GM12878 (cell line): Measurements from ENCODE around the gene GPER1. TPM values are rescaled to one million over a fixed set of nuclear protein-coding genes. Genes with fewer than 3 reads are reported as not detected.

Experiments used
- BACH1 ChIP-seq: fragments of 450-650 bp; IDR thresholded peaks from 2 replicates; pipeline ENCODE4 v1.6.1; 2017; ENCODE audit warnings: mild to moderate bottlenecking, borderline replicate concordance
- CBX3 ChIP-seq: fragments of 200-600 bp; sonication (generic); IDR thresholded peaks from 2 replicates; pipeline ENCODE4 v1.6.1; 2016; ENCODE audit warnings: low read depth, borderline replicate concordance
- CTCF ChIP-seq, 3 experiments: IDR thresholded peaks in 2 of 3; conservative IDR thresholded peaks in 1 of 3; 2 replicates each; pipeline ENCODE4 v1.5.1; 2011; ENCODE audit warnings: low read depth in 3 of 3, low read length in 3 of 3, mild to moderate bottlenecking in 3 of 3, control low read depth in 2 of 3, moderate library complexity in 2 of 3, inconsistent platforms in 1 of 3, mixed read lengths in 1 of 3; ENCODE audit not compliant: control insufficient read depth in 2 of 3, insufficient read depth in 1 of 3; ENCODE audit errors: extremely low read depth in 1 of 3
- ETV6 ChIP-seq, 2 experiments: fragments of 450-650 bp in 1 of 2; IDR thresholded peaks in 1 of 2; conservative IDR thresholded peaks in 1 of 2; 2 replicates each; pipeline ENCODE4 v1.6.1; 2014; ENCODE audit warnings: antibody characterized with exemption in 1 of 2, borderline replicate concordance in 1 of 2, low read depth in 1 of 2, mild to moderate bottlenecking in 1 of 2, moderate library complexity in 1 of 2
- HDGF ChIP-seq: fragments of 450-650 bp; IDR thresholded peaks from 2 replicates; pipeline ENCODE4 v1.6.1; 2016; ENCODE audit warnings: antibody characterized with exemption
- IKZF2 ChIP-seq, 2 experiments: fragments of 450-650 bp; IDR thresholded peaks; 2 replicates each; pipeline ENCODE4 v1.6.1; 2017; ENCODE audit warnings: mild to moderate bottlenecking in 2 of 2, moderate library complexity in 2 of 2
- IRF5 ChIP-seq: fragments of 450-650 bp; IDR thresholded peaks from 2 replicates; pipeline ENCODE4 v1.6.1; 2017; ENCODE audit warnings: borderline replicate concordance
- KLF5 ChIP-seq: fragments of 450-650 bp; IDR thresholded peaks from 2 replicates; pipeline ENCODE4 v1.6.1; 2014; ENCODE audit warnings: mild to moderate bottlenecking; ENCODE audit not compliant: partially characterized antibody
- MEF2B ChIP-seq: fragments of 450-650 bp; IDR thresholded peaks from 2 replicates; pipeline ENCODE4 v1.6.1; 2018; ENCODE audit warnings: mild to moderate bottlenecking, moderate library complexity; ENCODE audit not compliant: partially characterized antibody, poor library complexity, severe bottlenecking
- MYB ChIP-seq: fragments of 150-350 bp; IDR thresholded peaks from 2 replicates; pipeline ENCODE4 v1.6.1; 2014; ENCODE audit warnings: mild to moderate bottlenecking, low read depth, low read length, borderline replicate concordance
- NFXL1 ChIP-seq: fragments of 450-650 bp; IDR thresholded peaks from 2 replicates; pipeline ENCODE4 v1.6.1; 2017; ENCODE audit warnings: antibody characterized with exemption, mild to moderate bottlenecking, borderline replicate concordance
- POU2F2 ChIP-seq: IDR thresholded peaks from 3 replicates; pipeline ENCODE4 v1.6.1; 2011; ENCODE audit warnings: low read depth, mild to moderate bottlenecking, low read length, borderline replicate concordance
- SP1 ChIP-seq: IDR thresholded peaks from one replicate; pipeline ENCODE4 v1.6.1; 2011; ENCODE audit warnings: low read depth, low read length
- TAF1 ChIP-seq: IDR thresholded peaks from 2 replicates; pipeline ENCODE4 v1.6.1; 2011; ENCODE audit warnings: mild to moderate bottlenecking, low read depth, low read length, borderline replicate concordance
- USF1 ChIP-seq: IDR thresholded peaks from 2 replicates; pipeline ENCODE4 v1.6.1; 2011; ENCODE audit warnings: borderline replicate concordance, low read depth, mild to moderate bottlenecking, moderate library complexity, mixed read lengths, low read length; ENCODE audit not compliant: insufficient read depth; ENCODE audit errors: extremely low read length
- YY1 ChIP-seq: IDR thresholded peaks from 2 replicates; pipeline ENCODE4 v1.6.1; 2011; ENCODE audit warnings: low read depth, mild to moderate bottlenecking, low read length
- ZNF24 ChIP-seq: fragments of 450-650 bp; IDR thresholded peaks from 2 replicates; pipeline ENCODE4 v1.6.1; 2017; ENCODE audit warnings: antibody characterized with exemption, mild to moderate bottlenecking
- polyA plus RNA-seq, 11 experiments: library from polyadenylated mRNA; depleted of rRNA in 4 of 11; unstranded in 6 of 11; stranded (reverse) in 5 of 11; fragments of >200 nt; fragmentation: Nextera tagmentation in 4 of 11; fragmentation: Illumina TruSeq in 1 of 11; extraction: Ambion mirVana in 4 of 11; extraction: Trizol in 1 of 11; gene quantifications; 1 replicate in 1 of 11; 2 replicates in 10 of 11; pipeline versions ENCODE4 v1.2.1 to v1.2.3, GENCODE V29; 2011 to 2016; ENCODE audit warnings: inconsistent platforms in 2 of 11, missing spikeins in 2 of 11, low read depth in 1 of 11
- total RNA-seq, 4 experiments: library from RNA; depleted of rRNA in 3 of 4; stranded (reverse); fragments of >200 nt in 3 of 4; fragmentation: Illumina TruSeq in 1 of 4; extraction: Trizol in 1 of 4; gene quantifications; 2 replicates each; pipeline versions ENCODE4 v1.2.1 to v1.2.3, GENCODE V29; 2013 to 2021
- TF ChIP-seq, protein P1 (sequence below): IDR thresholded peaks from 2 replicates; pipeline ENCODE4 v1.6.1; 2012; ENCODE audit warnings: improper control_type of control experiment, low read depth, low read length; ENCODE audit not compliant: insufficient replicate concordance

GPER1 gene
- total and polyA plus RNA-seq, 10 of the 15 experiments (the other 5 are each of a cell fraction or from before 2014, with no cell fraction given) = 0.03 to 6.5 (median 2.6) TPM

- TF ChIP-seq, protein P1, sequence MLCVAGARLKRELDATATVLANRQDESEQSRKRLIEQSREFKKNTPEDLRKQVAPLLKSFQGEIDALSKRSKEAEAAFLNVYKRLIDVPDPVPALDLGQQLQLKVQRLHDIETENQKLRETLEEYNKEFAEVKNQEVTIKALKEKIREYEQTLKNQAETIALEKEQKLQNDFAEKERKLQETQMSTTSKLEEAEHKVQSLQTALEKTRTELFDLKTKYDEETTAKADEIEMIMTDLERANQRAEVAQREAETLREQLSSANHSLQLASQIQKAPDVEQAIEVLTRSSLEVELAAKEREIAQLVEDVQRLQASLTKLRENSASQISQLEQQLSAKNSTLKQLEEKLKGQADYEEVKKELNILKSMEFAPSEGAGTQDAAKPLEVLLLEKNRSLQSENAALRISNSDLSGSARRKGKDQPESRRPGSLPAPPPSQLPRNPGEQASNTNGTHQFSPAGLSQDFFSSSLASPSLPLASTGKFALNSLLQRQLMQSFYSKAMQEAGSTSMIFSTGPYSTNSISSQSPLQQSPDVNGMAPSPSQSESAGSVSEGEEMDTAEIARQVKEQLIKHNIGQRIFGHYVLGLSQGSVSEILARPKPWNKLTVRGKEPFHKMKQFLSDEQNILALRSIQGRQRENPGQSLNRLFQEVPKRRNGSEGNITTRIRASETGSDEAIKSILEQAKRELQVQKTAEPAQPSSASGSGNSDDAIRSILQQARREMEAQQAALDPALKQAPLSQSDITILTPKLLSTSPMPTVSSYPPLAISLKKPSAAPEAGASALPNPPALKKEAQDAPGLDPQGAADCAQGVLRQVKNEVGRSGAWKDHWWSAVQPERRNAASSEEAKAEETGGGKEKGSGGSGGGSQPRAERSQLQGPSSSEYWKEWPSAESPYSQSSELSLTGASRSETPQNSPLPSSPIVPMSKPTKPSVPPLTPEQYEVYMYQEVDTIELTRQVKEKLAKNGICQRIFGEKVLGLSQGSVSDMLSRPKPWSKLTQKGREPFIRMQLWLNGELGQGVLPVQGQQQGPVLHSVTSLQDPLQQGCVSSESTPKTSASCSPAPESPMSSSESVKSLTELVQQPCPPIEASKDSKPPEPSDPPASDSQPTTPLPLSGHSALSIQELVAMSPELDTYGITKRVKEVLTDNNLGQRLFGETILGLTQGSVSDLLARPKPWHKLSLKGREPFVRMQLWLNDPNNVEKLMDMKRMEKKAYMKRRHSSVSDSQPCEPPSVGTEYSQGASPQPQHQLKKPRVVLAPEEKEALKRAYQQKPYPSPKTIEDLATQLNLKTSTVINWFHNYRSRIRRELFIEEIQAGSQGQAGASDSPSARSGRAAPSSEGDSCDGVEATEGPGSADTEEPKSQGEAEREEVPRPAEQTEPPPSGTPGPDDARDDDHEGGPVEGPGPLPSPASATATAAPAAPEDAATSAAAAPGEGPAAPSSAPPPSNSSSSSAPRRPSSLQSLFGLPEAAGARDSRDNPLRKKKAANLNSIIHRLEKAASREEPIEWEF = no peak
- TF ChIP-seq HDGF (peak; percentile 94), ZNF24 (no peak), NFXL1 (no peak), BACH1 (peak; percentile 83; the same call in 1 of the 2 replicates), SP1 (peak; percentile 76), ETV6 (conservative IDR thresholded peaks at IDR 0.05 in 1 of 2, IDR thresholded peaks at IDR 0.05 in 1 of 2; ENCODE audit: borderline replicate concordance in 1 of 2, low read depth in 1 of 2) (peak in 1 of 2 experiments; percentile 81; a peak in 2 of 4 replicates), CBX3 (no peak), IKZF2 (IDR thresholded peaks at IDR 0.05) (peak; percentile 92 to 94; a peak in 3 of 4 replicates), KLF5 (peak; percentile 83), MYB (peak; percentile 64), IRF5 (no peak), USF1 (no peak), YY1 (0 out of 2 replicates have a peak, but pooled peaks have one; percentile 22), TAF1 (0 out of 2 replicates have a peak, but pooled peaks have one; percentile 21), CTCF (IDR thresholded peaks at IDR 0.05 in 2 of 3, conservative IDR thresholded peaks at IDR 0.05 in 1 of 3; ENCODE audit: control insufficient read depth in 2 of 3, extremely low read depth in 1 of 3, insufficient read depth in 1 of 3, low read depth in 3 of 3, low read length in 3 of 3) (peak in 1 of 3 experiments; percentile 10; a peak in 1 of 6 replicates), POU2F2 (peak; percentile 84; the same call in 2 of the 3 replicates), MEF2B (peak; percentile 84)
These were observed 25.3 kb upstream of the GPER1 start (continued) for GRCh38 chr7:1062296-1063294.
